GM18867 (cell line): Measurements from ENCODE around the gene NPY5R.

Experiments used
- ATAC-seq: cut with Tn5 transposase; IDR thresholded peaks from one replicate; pipeline ENCODE4 v1.9.1; 2021; ENCODE audit warnings: mild to moderate bottlenecking, moderate library complexity; ENCODE audit not compliant: unreplicated experiment

The NPY5R gene

DNA sequence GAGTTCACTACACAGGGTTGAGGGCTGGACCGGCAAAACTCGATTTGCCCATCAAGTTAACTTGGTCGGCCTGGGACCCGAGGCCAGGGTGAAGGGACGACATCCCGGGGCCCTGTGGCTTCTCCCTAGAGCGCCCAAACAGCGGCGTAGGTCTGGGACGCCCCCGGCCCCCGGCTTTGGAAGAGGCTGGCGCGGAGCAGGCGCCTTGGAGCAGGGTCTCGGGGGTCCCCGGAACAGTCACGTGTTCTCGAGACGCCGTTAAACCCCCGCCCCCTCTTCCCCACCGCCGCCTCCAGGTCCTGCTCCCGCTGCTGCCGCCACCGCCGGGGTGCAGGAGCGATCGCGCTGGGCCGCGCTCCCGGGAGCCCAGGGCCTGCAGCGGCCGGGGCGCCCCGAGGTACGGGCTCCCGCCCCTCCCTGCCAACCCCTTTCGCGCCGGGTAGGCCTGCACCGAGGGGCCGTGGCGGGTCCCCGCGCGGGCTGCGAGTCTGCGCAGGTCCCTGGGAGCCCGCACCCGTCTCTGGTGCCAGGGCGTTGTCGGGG lies at the start of gene NPY5R:
TSS of gene NPY5R (plus strand) at position 289 of the 543 bp plus-strand sequence. CDS start 6,382 bp downstream, outside the sequence.
- no peak for ATAC-seq

DNA sequence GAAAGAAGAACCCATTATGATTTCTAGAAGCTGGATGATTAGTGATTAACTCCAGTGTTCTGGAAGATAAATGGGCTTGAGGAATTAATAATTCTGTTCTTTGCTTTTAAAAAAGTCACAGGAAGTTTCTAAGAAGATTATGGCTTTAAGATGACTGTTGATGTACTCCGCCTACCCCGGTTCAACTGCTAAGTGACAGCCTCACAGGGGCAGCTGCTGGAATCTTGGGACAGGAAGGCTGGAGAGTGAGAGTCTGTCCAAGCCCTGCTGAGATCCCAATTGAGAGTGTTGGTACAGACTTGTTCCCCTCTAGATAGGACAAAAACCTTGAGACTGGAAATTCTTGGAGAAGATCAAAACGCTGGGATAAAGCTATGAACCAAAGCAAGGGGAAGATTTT lies 48.6 kb upstream of the NPY5R start:
- ATAC-seq = no peak

DNA sequence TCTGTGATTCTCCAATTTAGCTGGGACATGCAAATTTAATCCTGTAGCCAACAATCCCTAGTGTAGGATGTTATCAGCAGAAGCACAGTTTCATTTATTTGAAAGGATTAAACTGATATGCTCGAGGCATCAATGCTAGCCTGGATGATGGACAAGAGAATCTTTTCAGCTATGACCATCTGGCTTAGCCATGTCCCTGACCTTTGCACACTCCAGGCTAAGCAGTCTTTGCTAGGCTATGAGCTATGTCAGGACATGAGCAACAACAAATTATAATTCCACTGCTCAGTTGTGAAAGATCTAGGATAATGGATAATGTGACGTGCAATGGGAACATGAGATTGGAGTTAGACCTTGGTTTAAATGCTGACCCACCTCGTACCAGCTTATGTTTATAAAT lies 43.2 kb upstream of the NPY5R start:
- ATAC-seq = no peak

DNA sequence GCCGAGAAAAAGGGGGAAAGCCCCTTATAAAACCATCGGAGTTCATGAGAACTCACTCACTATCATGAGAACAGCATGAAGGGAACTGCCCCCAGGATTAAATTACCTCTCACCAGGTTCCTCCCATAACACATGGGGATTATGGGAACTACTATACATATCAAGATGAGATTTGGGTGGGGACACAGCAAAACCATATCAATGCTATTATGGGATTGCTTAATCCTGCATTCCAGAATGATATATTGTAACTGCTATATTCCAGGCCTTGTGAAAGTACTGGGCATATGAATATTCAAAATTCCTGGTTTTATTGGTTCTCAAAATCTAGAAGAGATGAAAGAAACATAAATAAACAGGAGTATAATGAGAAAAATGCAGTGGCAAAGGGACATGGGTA lies 40.6 kb upstream of the NPY5R start:
- no peak for ATAC-seq

DNA sequence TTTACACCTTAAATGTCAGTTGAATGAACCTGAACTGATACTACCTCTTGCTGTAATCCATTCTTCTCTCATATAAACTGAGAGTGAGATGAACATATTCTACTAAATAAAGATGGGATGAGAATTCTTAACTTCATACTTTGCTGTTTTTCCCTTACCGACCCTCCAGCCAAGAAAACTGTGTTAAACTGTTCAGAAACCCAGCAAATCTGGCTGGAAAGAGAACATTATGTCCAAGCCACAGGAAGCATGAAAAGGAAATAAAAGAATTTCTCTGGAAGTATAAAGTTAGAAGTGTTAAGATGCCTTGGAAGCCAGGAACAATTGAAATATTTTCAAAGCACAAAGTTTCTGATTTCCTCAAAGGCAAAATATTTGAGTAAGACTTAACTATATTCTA lies 34.2 kb upstream of the NPY5R start:
- no peak for ATAC-seq

DNA sequence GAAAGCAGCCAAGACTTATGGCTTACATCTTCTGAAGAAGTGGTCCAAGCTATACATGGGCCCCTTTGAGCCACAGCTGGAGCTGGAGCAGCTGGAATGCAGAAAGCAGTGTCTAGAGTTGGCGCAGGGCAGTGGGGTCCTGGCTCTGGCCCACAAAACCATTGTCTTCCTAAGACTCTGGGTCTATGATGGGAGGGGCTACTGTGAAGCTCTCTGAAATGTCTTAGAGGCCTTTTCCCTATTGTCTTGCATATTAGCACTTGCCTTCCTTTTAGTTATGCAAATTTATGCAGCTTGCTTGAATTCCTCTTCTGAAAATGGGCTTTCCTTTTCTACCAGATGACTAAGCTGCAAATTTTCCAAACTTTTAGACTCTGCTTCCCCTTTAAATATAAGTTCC lies 26.6 kb upstream of the NPY5R start:
- no peak for ATAC-seq

DNA sequence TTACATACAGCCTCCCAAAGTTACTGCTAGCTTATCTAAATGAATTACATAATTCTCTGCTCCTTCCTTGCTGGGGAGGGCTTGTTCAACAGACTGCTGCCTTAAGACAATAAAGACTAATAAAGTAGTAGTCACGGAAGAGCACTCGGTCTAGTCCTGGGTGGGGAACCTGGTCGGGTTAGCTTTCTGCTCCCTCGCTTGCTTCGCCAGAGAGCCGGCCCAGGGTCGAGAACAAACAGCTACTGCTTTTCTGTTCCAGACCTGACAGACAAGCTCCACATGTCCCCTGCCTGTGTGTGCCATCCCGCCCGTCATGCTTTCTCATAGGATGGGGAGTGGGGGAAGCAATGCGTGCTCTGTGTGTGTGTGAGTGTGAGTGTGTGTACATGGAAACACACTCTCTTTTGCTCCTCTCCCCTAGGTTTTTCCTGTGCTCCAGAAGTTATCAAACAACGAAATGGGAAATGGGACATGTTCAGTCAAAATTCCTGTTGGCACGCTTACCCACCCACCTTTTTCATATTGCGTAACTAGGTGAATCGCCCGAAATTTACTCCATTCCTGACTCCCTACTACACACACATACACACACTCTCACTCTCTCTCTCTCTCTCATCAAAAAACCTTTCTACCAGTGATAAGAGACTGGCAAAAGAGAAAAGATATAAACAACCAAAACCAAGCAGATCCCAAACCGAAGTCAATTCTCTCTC lies 12.6 kb upstream of the NPY5R start:
- ATAC-seq = no peak

DNA sequence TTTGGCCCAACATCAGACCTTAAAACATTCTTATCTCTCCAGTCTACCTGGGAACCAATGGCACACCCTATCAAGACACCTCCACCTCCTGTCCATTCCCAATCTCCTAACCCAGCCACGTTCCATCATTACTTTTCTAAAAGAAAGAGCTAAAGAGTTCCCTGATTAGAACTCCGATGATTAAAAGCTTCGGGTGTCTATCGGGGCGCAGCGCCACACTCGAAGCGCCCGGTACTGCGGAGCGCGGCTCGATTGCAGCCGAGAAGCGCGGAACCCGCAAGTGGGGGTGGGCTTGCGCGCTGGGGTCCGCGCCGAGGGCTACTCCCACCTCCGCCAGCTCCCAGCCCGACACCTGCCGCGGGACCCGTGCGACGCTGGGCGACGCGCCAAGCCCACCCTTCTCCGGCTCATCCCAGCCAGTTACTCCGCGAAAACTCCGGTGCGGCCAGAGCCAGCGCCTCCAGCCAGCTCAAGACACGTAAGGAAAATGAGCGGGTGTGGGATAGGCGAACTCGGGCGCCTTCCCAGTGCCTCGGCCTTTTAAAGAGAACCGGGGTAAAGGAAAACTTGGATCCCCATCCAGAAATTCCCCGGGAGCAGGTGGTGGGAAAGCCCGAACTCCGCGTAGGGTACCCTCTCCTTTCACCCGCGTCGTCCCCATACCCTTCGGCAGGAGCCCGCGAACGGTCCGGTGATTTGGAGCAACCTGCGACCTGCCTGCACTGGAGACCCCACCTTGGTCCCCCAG lies 11.9 kb upstream of the NPY5R start:
- ATAC-seq = no peak

DNA sequence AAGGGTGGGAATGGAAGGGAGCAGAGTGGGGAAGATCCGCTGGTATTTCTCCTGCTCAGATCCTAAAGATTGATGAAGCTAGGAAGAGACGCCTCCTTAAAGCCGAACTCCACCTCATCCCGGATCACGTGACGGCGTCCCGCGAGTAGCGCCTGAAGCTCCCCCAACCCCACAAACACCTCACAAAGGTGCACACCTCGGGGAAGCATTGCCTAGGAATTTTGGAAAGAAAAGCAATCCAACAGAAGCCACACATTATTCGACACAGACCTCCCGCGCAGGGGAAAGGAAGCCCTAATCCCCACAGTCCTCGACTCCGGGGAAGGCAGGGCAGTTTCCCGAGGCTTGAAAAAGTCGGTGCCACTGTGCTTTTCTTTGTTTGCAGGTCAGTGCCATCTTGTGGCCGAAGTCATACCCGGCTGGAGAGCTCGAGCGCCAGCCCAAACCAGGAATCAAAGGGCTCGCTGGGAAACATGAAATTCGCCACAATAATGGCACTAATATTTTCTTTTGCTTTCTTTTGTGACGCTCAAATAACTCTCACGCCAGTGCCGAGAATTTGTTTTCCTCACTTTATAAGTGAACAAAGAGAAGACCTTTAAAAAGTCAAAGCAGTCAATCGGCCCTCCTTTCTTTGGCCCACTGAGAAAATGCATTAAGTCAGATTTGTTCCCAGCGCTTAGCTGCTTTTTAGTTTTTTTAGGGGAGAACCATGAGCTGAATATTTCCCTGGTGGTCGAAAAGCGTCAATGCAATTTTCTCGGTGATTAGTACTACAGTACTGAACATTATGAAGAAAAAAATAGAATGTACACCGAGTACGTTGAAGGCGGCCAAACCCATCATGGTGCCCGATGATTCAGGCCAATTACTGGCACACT lies 10.9 kb upstream of the NPY5R start, which contains the start of gene NPY1R:
TSS of gene NPY1R (minus strand) at position 71 of the 881 bp plus-strand sequence. CDS start 6,042 bp downstream, outside the sequence.
- ATAC-seq = peak; percentile 85

DNA sequence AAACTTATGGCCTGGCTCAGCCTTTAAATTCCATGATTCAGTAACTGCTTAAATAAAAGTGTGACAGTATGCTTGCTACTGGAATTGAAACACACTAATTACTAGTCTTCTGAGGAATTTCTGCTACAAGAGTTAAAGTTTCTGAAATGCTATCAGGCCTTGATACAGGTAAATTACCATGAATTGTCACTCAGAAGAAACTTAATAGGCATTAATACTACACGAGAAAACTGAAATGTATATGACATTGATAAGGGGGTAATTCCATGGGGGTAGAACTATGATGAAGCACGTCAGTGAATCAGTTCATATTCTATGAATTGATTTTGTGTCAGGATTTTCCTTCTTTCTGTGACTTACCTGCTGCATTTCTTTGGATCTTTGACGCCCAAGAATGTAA lies 8.3 kb upstream of the NPY5R start:
- ATAC-seq = no peak

DNA sequence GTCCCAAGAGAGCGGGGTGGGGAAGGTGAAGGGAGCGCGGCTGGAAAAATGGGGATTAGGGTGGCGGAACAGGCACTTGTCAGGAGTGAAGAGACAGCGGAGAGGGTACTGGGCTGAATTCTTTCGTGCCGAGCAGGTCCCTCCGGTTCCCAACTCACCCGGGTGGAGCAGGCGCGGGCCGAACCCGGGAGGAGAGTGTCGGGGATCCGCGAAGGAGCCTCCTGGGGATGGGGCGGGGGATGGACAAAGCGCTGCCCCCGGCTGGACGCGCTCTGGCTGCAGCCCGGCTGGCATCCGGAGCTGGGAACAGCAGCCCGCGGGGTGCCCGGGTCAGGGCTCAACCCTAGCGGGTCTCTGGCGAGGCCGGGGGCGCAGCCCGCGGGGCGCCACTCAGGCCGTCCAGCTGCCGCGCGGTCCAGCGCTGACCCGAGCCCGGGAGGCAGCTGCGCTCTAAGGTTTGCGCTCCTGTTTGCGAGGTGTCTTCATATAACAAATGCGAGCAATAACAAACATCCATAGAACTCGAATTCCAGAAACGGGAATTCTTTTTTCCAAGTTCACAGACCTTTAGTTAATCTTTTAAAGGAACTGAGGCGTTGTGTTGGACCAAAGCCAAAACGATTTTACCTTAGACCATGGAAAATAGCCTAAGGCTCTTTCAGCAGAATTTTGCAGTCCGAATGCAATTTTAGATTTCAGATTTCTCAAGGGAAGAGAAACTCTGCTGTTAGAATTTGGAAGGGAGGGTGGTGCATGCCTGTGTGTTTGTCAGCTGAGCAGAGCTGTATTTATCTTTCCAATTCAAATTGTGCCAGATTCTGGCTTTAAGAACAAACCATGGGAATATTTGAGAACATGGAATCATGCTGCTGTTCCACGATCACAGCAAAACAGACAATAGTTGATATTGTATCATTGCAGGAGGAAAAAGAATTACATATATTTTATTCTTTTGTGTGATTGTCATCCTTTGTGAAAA lies 744 bp downstream of the NPY5R start:
- ATAC-seq = no peak

DNA sequence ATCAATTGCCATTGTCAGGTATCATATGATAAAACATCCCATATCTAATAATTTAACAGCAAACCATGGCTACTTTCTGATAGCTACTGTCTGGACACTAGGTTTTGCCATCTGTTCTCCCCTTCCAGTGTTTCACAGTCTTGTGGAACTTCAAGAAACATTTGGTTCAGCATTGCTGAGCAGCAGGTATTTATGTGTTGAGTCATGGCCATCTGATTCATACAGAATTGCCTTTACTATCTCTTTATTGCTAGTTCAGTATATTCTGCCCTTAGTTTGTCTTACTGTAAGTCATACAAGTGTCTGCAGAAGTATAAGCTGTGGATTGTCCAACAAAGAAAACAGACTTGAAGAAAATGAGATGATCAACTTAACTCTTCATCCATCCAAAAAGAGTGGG lies 7.0 kb downstream of the NPY5R start:
- no peak for ATAC-seq

DNA sequence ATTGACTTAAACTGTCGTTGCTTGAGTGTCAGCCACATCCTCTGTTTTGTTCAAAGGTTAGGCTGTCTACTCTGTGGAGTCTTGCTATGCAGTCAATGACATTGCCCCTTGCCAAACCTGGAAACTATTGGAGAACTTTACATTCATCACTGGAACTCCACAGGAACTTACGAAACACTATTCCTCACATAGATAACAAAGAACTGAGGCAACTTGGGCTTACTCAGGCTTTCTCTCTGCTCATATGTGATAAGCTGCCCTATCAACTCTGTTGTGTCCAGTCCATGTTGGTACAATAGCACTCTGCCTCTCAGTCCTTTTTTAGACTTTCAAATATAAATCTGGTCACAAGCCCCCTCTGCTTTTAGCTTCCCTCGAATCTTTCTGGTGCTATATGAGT lies 9.4 kb downstream of the NPY5R start:
- ATAC-seq = no peak

DNA sequence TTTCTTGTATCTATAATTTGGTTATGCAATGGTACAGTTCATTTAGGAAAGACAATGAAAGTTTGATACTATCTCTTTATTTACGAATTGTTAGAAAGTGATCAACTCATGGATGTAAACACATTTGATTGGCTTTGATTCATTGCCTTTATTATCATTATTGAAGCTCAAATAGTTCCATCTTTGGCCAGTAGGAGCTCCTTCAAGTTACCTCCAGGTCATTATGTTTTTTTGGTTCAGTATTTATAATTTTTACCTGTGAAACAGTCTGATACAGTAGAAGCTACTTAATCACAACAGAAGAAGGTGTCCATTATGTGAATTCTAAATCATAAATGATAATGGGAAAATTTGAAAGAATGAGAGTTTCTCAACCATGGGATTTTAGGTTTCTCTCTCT lies 12.4 kb downstream of the NPY5R start:
- no peak for ATAC-seq

DNA sequence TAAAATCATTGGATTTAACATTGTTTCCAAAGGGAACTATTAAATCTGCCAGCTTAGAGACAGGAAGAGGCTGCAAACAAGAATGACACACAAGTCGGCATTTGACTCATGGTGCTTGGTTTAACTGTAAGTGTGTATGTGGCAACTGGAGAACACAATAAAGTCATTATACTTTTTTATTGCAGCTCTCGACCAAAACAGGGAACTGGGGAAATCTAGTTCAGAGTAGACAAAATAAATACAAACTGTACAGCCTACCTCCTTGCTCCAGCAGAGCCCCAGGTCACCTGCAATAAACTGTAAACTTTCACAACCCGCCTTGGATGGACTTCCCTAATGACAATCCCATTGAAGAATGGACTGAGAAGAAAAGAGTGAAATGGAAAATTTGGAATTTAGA lies 24.0 kb downstream of the NPY5R start:
- no peak for ATAC-seq

DNA sequence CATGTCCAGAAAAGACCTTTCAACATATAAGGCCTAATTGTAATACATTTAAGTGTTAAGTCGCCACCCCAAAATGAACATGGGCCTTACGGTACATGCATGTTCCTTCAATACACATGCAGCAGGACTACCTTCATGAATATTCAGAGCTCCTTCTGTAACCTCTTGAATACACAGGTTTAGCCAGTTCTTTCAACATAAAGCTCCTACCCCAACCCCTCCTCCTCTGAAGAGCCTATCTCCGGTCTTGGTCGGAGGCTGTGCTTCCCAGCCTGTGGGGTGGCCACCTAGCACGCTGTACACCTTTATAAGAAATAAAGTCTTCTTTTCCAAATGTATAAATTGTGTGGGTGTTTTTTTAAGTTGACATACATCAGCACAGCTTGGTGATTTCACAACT lies 28.3 kb downstream of the NPY5R start:
- no peak for ATAC-seq

DNA sequence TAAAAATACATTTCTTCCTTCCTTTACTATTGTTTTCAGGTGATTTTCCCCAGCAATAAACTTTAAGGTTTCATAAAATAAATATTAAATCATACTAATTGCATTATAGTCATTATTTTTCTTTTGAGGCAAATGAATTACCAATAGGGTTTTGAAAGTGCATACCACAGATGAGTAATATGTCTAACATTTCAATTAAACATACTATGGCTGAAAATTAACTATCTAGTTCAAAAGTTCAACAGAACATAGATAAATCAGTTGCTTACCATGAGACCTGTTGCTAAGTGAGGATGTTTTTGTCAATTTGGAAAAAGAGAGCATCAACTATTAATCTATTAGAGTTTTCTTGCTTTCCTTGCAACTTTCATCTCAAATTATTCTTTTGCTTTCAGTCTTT lies 35.0 kb downstream of the NPY5R start:
- no peak for ATAC-seq

DNA sequence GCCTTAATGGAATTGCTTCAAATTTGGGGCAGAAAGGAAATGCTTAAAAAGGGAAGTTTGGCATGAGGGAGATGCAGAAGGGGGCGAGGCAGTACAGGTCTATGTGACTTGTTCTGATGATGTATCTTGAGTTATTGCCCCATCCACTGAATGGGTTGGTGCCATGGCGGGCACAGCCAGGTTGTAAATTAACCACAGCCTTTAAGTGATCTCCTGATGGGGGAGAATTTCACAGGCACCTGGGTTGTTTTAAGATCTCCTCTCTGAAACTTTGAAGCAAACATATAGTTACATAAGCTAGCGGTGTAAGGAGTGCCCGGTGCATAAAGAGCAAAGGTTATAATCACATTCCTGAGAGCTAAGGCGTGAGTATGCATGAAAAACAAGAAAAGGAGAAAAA lies 37.0 kb downstream of the NPY5R start:
- no peak for ATAC-seq

DNA sequence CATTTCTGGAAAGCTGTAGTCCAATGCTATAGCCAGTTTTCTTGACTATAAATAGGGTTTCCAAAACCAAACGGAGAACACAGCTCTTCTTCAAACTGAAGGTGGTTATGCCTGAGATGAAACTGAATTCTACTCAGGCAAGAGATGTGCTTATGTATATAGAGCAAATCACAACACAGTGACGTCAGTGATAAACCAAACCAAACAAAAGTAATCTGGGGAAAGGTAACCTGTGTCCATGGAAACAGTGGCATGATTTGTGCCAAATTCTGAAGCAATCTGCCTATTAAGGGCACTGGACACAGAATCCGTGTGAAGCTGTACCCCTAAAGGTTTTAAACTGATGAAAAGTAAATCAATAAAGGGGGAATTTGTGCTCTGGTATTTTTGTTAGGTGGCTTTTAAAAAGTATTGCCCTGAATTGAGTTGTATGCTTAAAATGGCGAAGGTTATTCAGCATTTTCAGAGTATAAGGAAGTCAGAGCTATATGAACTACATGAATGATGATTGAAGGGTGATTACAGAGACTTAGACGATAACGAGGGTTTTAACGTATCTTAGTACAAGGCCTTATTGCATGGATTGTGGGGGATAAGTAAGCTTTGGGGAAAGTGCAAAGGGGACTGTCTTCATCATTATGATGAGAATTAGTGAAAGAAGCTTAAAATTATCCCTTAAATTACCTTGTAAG lies 38.6 kb downstream of the NPY5R start:
- ATAC-seq = no peak
